Stimulated activated CD4-positive, alpha-beta T cell treated with anti-CD3 and anti-CD28 coated beads, TNF-alpha, amount 100 ng/mL, for 1 hour (primary cell): ENCODE data around the gene LCORL.
"Not testable (repeated sequence)": the region's sequence is repeated elsewhere in the genome, so short reads cannot be mapped to it uniquely, and the experiment has no call there.

Source experiments
- DNase-seq, 3 donors: peaks; one replicate each; pipeline ENCODE4 v3.0.0-alpha.2; 2020; ENCODE audit warnings: low read depth in 3 of 3, low spot score in 1 of 3

Gene LCORL

GRCh38 chr4:18020145-18020670 is 1.3 kb downstream of the LCORL start:
- no peak for DNase-seq

DNA sequence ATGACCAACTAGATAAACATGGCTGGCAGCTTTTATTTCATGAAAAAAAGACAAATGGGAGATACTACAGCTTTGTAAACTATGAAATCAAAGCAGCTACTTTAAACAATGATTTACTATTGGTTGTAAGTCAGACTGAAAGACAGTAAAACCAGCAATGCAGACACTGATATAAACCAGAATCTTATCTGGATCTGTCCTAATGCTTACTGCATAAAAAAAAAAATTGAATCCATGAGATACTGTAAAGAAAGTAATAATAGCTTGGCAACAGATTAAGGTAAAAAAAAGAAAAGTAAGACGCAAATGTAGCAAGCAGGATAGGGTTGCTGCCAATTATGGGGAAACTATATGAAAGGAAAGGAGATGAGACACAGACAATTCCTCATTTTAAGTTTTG is 7.3 kb downstream of the LCORL start:
- DNase-seq: no peak

DNA sequence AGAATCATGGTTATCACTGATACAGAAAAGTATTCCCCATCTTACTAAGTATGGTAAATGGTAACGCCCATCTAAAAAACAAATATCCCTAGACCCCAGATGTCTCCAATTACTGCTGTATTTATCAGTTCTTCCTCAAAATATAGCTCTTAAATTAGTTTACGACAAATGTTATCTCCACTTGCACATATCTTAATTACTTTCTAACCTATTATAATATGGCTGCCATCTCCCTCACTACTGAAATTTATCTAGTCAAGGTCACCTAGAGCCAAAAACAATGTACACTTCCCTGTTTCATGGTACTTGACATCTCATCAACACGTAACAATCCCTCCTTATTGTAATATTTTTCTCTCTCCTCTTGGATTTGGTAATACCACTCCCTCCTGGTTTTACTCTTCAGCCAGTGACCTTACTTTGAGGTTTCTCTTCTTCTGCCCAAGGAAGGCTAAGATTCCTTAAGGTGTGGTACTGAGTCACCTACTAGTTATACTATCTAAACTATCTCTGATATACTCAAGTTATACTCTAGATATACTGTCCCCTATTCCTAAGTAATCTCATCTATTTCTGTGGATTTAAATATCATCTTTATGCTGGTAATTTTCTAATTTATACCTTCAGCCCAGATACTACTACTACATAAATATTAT is 8.6 kb downstream of the LCORL start:
- DNase-seq: no peak

GRCh38 chr4:18012134-18012806 is 9.3 kb downstream of the LCORL start:
- DNase-seq: no peak

GRCh38 chr4:18007625-18008024 is 13.9 kb downstream of the LCORL start:
- no peak for DNase-seq

- DNase-seq: not testable (repeated sequence)
These were observed 15.1 kb downstream of the LCORL start for GRCh38 chr4:18006432-18006831.

GRCh38 chr4:17997129-17997528 is 24.4 kb downstream of the LCORL start:
- DNase-seq: no peak

DNA sequence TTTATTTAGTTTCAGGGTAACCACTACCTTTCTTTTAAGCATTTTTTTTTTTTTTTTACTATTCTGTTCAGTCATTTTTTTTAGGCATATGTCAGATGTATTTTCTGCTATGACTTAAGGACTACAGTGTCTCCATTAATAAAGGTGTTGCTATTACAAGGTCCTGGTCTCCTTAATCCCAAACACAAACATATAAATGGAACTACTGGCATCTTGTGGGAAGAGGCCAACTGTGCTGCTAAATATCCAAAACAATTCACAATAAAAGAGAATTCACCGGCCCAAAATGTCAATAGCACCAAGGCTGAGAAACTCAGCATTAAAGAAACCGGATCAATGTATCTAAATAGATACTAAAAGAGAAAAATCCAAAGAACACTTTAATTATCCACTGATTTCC is 26.4 kb downstream of the LCORL start:
- no peak for DNase-seq

GRCh38 chr4:17985832-17986231 is 35.7 kb downstream of the LCORL start:
- DNase-seq: no peak

GRCh38 chr4:17981063-17981462 is 40.5 kb downstream of the LCORL start:
- no peak for DNase-seq

DNA sequence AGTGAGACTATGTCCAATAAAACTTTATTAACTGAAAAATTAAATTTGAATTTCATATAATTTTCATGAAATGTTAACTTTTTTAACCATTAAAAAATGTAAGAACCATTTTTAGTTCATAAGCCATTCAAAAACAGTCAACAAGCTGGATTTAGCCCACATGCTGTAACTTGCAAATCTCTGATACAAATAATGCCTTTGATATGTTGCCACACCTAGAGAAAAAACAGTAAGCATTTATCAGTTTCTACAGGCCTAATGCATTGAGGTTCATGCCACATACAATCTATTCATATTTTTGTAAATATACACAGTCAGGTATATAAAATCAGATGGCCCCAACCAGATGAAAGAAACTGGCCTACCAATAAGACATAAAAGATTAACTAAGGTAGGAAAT is 52.8 kb downstream of the LCORL start:
- DNase-seq: no peak

DNA sequence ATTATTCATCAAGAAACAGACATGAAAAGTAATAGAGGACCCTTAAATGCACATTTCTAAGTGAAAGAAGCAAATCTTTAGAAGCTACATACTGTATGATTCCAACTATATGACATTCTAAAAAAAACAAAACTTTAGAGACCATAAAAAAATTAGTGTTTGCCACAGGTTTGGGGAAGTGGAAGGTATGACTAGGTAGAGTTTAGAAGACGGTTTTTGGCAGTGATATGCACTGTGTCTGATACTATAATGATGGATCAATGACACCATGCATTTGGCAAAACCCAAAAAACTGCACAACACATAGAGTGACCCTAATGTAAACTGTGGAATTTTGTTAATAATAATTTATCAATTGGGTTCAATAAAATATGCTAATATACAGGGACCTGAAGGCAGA is 54.5 kb downstream of the LCORL start:
- DNase-seq: no peak

GRCh38 chr4:17966312-17966711 is 55.2 kb downstream of the LCORL start:
- DNase-seq: no peak

GRCh38 chr4:17964576-17964975 is 57.0 kb downstream of the LCORL start:
- no peak for DNase-seq

GRCh38 chr4:17962171-17962570 is 59.4 kb downstream of the LCORL start:
- no peak for DNase-seq

DNA sequence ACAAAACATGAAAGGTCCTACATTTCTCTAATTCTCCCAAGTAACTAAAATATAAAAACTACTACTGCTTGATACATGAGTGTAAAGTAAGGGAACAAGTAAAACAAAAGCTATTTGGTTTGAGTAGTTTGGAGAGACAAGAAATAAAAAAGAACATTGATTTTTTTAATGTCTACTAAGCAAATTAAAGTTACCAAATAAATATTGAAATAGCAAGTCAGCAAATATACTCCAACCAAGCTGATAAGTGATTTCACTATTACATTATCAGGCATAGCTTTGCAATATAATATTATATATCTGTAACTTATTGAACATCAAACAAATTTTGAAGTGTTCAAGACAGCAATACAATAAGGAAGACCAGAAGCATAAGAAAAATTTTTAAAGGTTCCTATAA is 60.3 kb downstream of the LCORL start:
- no peak for DNase-seq

DNA sequence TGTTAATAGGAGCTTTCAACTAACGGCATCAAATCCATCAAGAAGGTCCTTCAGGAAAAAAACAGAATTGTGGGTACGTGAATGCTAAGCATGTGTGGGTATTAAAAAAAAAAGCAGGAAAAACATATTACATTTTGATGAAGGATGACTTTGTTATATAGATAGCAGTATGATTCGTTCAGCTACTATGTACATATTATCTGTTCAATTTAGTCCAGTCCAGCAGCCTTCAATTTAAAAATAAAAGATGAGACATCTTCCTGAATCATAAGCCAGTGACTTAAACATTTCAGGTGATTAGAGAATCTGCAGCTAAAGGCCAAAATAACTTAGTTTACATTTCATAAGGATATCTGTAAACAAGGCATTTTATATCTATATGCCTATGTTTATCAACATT is 63.4 kb downstream of the LCORL start:
- no peak for DNase-seq

GRCh38 chr4:17957688-17958087 is 63.9 kb downstream of the LCORL start:
- DNase-seq: no peak

- no peak for DNase-seq
These were observed 65.3 kb downstream of the LCORL start for GRCh38 chr4:17956245-17956644.

DNA sequence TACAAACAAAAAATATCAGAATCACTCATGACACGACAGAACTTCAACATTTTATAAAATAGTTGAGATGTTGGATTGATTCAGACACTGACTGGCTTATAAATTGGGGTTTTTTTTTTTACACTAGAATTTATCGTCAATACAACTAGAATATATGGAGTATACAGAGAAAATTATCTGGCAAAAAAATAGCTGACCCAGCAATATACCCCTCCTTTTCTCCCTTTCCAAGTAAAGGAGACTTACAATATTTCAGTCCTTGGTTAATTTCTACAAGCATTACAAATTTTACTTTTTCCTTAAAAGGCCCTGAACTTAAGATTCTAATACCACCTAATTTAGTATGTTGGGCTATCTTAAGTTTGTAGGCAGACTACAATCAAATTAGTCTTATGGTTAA is 76.3 kb downstream of the LCORL start:
- no peak for DNase-seq

DNA sequence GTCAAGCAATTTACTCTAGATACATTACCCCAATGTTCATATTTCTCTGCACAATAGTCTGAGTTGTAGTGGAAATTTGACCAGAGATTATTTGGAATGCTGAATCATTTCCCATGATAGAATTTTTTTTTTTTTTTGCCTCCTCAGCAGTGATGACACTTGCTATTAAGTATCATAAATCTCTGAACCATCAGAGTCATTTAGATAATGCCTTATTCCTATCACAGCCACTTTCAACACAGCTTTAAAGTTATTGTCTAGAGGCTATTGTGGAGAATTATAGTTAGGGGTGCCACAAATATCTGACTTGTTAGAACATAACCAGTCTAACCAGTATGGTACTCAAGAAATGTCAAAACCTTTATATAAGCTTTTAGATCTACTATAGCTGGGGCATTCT is 79.8 kb downstream of the LCORL start:
- no peak for DNase-seq

- DNase-seq: no peak
These were observed 82.5 kb downstream of the LCORL start for GRCh38 chr4:17939054-17939453.

GRCh38 chr4:17934286-17934685 is 87.3 kb downstream of the LCORL start:
- DNase-seq: no peak
